IPS-15b (cell line): ENCODE data around the gene DHX32.

ENCODE experiments used
- H3K27me3 ChIP-seq: one replicate; pipeline ENCODE4 v1.6.1; 2013; ENCODE audit warnings: low read length; ENCODE audit not compliant: control insufficient read depth, insufficient read depth
- H3K36me3 ChIP-seq: one replicate; pipeline ENCODE4 v1.6.1; 2013; ENCODE audit warnings: low read length; ENCODE audit not compliant: control insufficient read depth, insufficient read depth
- H3K4me1 ChIP-seq: one replicate; pipeline ENCODE4 v1.6.1; 2013; ENCODE audit warnings: mild to moderate bottlenecking, low read length; ENCODE audit not compliant: control insufficient read depth, insufficient read depth
- H3K4me3 ChIP-seq: one replicate; pipeline ENCODE4 v1.5.1; 2013; ENCODE audit warnings: low read depth, low read length
- H3K9ac ChIP-seq: one replicate; pipeline ENCODE4 v1.6.1; 2013; ENCODE audit warnings: low read depth, mild to moderate bottlenecking, low read length
- H3K9me3 ChIP-seq: one replicate; pipeline ENCODE4 v1.6.1; 2013; ENCODE audit warnings: mild to moderate bottlenecking, low read length; ENCODE audit not compliant: control insufficient read depth, insufficient read depth

DHX32 gene

DNA sequence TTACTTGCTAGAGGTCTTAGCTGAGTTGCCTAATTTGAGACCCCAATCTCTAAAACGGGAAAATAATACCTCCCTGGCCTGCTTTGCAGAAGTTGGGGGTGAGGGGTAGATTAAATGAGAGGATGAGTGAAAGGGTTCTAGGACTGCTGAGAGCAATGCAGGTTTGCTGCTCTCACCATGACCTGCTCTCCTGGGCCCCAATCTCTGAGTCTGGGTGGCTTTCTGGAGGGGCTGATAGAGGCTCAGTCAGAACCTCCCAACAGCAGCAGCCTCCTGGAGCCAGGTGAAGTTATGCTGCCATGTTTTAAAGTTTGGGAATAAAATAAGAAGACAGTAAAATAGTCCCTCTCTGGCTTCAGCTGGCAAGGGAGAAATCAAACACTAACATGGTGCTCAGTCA, 65.3 kb downstream of the DHX32 start:
- Histone ChIP-seq H3K4me3 (no peak overlapping the region), H3K9ac (no peak overlapping the region), H3K27me3 (no peaks in the 10 kb centered on the region), H3K36me3 (peaks cover 9% of the 10 kb centered on the region), H3K4me1 (no peaks in the 10 kb centered on the region), H3K9me3 (no peaks in the 10 kb centered on the region)

DNA sequence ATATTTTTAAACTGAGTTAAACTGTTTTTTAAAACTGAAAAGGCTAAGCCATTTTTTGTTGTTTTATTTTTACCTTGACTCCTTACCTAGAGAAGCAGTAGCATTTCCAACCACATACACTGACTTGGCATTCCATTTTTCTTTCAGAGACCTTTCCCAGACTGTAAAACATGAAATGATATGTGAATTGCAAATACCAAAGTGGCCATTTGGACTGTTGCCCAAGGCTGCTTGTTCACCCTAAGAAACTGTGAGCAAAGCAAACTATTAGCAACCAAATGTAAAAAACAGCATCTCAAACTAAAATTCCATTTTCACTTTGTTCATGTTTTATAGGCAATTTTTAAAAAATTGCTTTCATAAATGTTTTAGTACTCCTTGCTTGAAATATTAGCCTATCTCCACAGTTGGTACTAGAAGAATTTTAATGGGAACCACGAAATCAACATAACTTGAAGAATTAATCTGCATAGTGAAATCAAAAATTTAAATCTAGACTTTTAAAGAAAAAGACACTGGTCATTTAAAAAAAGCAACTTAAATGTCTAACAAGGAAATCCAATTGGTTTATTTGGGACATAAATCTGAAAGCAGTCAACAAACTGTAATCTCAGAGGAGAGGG, 68.9 kb downstream of the DHX32 start:
- Histone ChIP-seq H3K36me3 (peaks cover 12% of the 10 kb centered on the region), H3K9me3 (no peaks in the 10 kb centered on the region), H3K4me3 (no peak overlapping the region), H3K9ac (no peak overlapping the region), H3K27me3 (no peaks in the 10 kb centered on the region), H3K4me1 (no peaks in the 10 kb centered on the region)

DNA sequence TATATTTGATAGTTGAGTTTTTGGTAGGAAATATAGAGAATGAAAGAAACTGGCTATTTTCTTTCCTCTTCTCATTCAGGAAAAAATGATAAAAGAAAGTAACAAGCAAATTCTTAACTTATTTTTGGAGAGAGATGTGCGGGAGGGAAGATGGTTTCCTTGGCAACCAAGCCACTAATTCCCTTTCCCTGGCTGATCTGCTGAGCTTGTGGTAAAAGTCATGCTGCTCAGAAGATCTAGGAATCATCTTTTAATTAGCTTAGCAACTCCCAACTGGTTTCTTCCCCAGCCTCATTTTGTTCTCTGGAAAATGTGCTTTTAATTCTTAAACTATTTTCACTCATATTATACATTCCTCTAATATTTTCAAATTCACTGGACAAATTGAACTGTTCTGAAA, 69.8 kb downstream of the DHX32 start:
- H3K4me3 ChIP-seq, result no peak overlapping the region
- H3K4me1 ChIP-seq, result no peaks in the 10 kb centered on the region
- H3K9me3 ChIP-seq, result no peaks in the 10 kb centered on the region
- peaks cover 12% of the 10 kb centered on the region for H3K36me3 ChIP-seq
- H3K9ac ChIP-seq, result no peak overlapping the region
- H3K27me3 ChIP-seq, result no peaks in the 10 kb centered on the region

DNA sequence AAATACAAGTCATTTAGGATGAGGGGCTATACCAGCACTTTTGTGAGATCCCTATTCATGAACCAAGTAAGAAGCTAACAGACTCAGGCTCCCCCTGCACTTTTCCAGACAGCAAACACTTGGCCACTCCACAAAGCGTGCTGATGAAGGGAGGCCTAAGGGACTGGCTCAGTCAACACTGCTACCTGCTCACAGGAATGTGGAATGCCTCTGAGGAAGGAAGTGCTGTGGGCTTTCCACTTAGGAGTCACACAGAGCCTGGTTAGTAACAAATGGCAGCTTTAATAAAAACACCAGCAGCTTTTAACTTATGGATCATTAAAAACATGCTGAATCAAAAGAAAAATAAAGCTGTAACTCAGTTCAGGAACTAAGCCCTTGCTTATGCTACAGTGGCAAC, 73.0 kb downstream of the DHX32 start:
- H3K4me3 ChIP-seq, result no peak overlapping the region
- H3K36me3 ChIP-seq, result peaks cover 14% of the 10 kb centered on the region
- H3K27me3 ChIP-seq, result no peaks in the 10 kb centered on the region
- no peak overlapping the region for H3K9ac ChIP-seq
- no peaks in the 10 kb centered on the region for H3K4me1 ChIP-seq
- no peaks in the 10 kb centered on the region for H3K9me3 ChIP-seq

DNA sequence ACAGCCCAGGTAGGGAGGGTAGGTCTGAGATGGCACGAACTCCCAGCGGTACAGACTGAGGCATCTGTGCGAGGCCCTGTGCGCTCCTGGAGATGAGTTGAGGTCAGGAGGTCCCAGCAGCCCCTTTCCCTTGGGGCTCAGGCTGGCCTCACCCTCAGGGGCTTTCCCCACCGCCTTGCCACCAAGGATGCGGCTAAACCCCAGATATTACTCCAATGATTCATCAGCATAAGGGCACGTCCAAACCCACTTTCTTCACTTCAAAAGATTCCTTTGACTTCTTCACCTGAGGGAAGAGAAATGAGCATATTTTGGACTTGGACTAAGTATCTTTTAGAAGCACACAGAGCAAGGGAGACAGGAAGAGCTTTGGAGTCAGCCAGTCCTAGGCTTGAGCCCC, 78.4 kb downstream of the DHX32 start:
- Histone ChIP-seq H3K9ac (no peak overlapping the region), H3K9me3 (no peaks in the 10 kb centered on the region), H3K27me3 (no peaks in the 10 kb centered on the region), H3K4me3 (no peak overlapping the region), H3K36me3 (peaks cover 7% of the 10 kb centered on the region), H3K4me1 (no peaks in the 10 kb centered on the region)

DNA sequence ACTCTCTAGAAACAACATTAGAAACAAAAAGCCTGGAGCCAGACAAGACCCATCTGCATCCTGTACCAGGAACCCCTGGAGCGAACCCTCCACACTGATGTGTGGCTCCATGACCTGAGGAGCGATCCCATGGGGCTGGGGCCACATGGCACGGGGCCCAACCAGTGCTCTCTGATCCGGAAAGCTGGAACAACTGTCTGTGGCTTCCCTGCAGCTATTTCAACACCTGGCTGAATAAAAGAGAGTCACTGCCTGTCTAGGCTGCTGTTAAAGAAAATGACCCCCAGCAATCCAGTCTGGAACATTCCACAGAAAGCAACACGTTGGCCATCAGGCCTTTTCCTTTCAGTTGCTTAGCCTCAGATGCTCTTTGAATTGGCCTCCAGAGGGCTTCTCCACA, 79.0 kb downstream of the DHX32 start:
- H3K9me3 ChIP-seq, result no peaks in the 10 kb centered on the region
- H3K27me3 ChIP-seq, result no peaks in the 10 kb centered on the region
- no peak overlapping the region for H3K9ac ChIP-seq
- no peaks in the 10 kb centered on the region for H3K4me1 ChIP-seq
- no peak overlapping the region for H3K4me3 ChIP-seq
- H3K36me3 ChIP-seq, result peaks cover 7% of the 10 kb centered on the region

DNA sequence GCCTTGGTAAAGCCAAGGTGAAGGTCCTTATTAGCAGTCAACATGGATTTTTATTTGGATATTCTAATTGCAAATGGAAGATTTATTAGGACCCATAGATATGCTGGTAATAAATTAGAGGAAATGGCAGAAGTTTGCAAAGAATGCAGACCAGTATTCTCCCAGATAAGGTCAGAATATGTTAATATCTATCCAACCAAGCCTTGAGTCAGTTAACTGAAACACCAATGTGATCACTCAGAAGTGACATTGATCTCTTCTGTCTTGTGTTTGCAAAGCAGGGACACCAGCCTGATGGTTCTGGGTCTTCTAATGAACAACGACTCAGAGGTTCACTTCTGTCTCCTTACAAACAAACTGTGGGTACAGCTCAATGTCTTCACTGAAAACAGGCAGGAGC, 79.5 kb downstream of the DHX32 start:
- Histone ChIP-seq H3K4me1 (no peaks in the 10 kb centered on the region), H3K9me3 (no peaks in the 10 kb centered on the region), H3K36me3 (peaks cover 7% of the 10 kb centered on the region), H3K27me3 (no peaks in the 10 kb centered on the region), H3K9ac (no peak overlapping the region), H3K4me3 (no peak overlapping the region)

DNA sequence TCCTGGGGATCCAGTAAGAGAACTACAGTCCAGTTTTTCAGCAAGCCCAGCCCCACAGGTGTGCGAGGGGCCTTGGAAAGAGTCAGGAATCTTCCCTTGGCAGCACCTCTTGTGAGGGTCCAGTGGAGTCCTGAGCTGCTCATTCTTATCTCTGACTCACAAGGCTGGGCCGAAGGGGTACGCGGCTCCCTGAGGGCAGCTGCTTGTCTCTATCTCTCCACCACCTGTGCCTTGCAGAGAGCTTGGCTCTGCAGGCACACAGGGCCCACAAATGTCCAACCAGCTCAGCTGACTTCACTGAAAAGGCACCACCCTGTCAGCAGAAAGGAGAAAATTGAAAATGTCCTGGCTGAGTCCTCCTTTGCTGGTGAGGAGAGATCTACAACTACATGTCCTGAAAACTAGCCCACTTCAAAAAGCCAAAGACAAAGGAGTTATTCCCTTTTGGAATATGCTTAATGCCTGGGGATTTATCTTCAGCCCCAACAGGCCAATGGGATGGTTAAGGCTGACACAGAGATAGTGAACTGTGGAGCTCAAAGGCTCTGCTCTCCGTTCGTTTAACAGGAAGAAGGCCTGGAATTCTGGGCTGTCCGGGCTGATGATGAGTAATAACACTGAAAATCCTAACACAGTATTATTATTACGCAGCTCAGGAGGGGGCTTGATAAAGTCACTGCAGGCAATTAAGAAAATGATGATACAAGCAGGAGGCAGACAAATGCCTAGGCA, 81.5 kb downstream of the DHX32 start:
- no peak overlapping the region for H3K4me3 ChIP-seq
- H3K27me3 ChIP-seq, result no peaks in the 10 kb centered on the region
- H3K9me3 ChIP-seq, result no peaks in the 10 kb centered on the region
- H3K4me1 ChIP-seq, result no peaks in the 10 kb centered on the region
- no peak overlapping the region for H3K9ac ChIP-seq
- H3K36me3 ChIP-seq, result peaks cover 2% of the 10 kb centered on the region

DNA sequence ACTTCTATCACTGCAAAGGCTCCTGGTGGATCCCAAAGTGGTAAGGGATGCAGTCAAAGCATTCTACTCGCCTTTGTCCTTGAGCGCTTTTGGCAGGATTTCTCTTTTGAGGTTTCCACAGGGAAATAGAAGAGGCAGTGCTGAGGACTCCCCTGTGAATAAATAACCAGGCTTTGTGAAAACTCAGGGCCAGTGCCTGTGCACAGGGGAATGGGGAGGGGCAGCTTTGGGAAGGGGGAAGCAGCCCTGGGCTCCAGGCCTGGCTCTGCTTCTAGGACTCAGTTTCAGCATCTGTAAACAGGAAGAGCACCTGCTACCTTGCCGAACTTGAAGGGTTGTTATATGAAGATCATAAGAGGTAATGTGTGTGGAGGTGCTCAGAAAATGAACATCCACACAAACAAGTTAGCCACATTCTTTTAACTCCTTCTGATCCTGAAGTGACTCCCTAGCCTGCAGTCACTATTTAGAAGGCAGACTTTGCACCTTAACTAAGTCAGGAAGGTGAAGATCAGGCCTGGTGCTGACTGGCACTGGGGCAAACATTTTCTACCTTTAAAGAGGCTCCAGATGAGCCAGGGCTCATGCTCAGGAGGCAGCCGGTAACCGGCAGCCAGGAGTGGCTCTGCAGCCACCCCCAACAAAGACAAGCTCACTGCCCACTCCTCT, 83.0 kb downstream of the DHX32 start:
- H3K4me3 ChIP-seq, result no peak overlapping the region
- no peak overlapping the region for H3K9ac ChIP-seq
- no peaks in the 10 kb centered on the region for H3K9me3 ChIP-seq
- H3K27me3 ChIP-seq, result no peaks in the 10 kb centered on the region
- H3K4me1 ChIP-seq, result no peaks in the 10 kb centered on the region
- H3K36me3 ChIP-seq, result peaks cover 2% of the 10 kb centered on the region

DNA sequence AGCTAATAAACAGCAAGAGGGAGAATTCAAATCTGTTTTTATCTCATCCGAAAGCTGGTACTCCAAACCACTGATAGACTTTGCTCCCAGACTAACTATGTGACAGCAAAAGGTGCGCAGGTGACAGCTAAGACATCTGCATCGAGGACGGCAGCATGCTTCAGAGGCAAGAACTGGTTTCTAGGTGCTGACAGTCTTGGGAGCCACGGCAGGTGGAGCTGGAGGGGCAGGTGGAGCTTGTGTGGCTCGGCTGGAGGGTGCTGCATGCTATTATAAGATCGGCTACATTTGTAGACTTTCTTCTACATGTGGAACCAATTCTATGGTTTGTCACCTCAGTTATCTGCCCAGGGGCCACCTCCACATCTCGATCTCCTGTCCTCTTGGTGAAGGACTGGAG, 83.7 kb downstream of the DHX32 start:
- Histone ChIP-seq H3K4me3 (no peak overlapping the region), H3K36me3 (peaks cover 8% of the 10 kb centered on the region), H3K9ac (no peak overlapping the region), H3K27me3 (no peaks in the 10 kb centered on the region), H3K4me1 (no peaks in the 10 kb centered on the region), H3K9me3 (no peaks in the 10 kb centered on the region)

DNA sequence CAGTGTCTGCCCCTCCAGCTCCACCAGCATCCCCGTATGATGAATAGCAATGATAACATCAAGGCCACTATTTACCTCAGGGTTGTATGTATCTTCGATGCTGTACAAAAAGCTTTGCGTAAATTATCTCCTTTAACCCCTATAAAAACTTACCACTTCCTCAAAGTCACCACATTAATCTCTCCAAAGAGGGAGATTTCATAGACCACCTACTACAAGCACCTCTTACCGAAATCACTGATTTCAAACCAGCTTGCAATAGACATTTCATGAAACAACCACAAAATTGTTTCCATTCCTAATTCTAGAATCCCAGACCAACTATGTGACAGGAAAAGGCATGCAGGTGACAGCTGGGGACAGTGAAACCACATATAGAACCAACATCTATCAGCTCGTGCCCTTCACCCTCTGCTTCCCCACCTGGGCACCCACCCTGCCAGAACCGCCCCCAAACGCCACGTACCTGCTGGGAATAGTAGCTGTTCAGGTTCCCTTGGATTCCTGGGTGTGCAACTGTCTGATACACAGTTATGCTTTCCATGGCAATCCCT, 85.4 kb downstream of the DHX32 start:
- H3K4me1 ChIP-seq, result no peaks in the 10 kb centered on the region
- peaks cover 12% of the 10 kb centered on the region for H3K36me3 ChIP-seq

DNA sequence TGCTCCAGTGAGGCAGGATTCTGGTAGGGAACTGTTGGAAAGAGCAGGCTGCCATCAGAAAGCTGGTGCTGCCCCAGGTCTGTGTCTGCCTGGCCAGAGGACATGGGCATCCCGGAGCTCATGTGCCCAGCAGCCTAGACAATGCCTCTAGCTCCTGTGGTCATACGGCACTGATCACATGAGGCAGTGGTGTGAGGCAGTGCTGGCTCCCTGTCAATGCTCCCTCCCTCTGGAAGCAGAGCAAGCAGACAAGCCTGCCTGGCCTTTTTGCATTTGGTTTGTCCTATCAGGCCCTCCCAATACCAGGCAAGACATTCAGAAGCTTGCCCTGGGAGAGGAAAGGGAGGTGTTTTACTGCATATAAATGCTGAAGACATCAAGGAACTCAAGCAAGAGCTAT, 86.0 kb downstream of the DHX32 start:
- H3K9ac ChIP-seq, result no peak overlapping the region
- H3K27me3 ChIP-seq, result no peaks in the 10 kb centered on the region
- no peak overlapping the region for H3K4me3 ChIP-seq
- H3K36me3 ChIP-seq, result peaks cover 12% of the 10 kb centered on the region
- no peaks in the 10 kb centered on the region for H3K9me3 ChIP-seq
- no peaks in the 10 kb centered on the region for H3K4me1 ChIP-seq

More for the DNA sequence above, 85.4 kb downstream of the DHX32 start:
- H3K9ac ChIP-seq, result no peak overlapping the region
- H3K4me3 ChIP-seq, result no peak overlapping the region
- no peaks in the 10 kb centered on the region for H3K27me3 ChIP-seq
- H3K9me3 ChIP-seq, result no peaks in the 10 kb centered on the region
